Body of pancreas (tissue), 4 donors: ENCODE results near the gene RASA3. TPM values are rescaled to one million over a fixed set of nuclear protein-coding genes. Genes with fewer than 3 reads are reported as not detected.

ENCODE experiments used
- ATAC-seq: fragments of 150-250 bp; one replicate; pipeline ENCODE4 v1.9.1; 2016
- DNase-seq, 4 donors: peaks; one replicate each; pipeline ENCODE4 v3.0.0-alpha.2; 2019
- H3K27ac ChIP-seq, 4 donors: fragments of 200-600 bp; sonication (generic); 1 replicate in 3 of 4; 2 replicates in 1 of 4; pipeline versions ENCODE4 v1.5.1 to v1.6.1; 2016 to 2019; ENCODE audit warnings: mild to moderate bottlenecking in 1 of 4, mixed read lengths in 1 of 4, moderate library complexity in 1 of 4
- H3K27me3 ChIP-seq, 2 donors: fragments of 200-600 bp; sonication (generic); one replicate each; pipeline ENCODE4 v1.6.0; 2016; ENCODE audit warnings: mild to moderate bottlenecking in 1 of 2
- H3K36me3 ChIP-seq, 2 donors: fragments of 200-600 bp; sonication (generic); replicated peaks in 1 of 2; 2 replicates each; pipeline ENCODE4 v1.5.1; 2016; ENCODE audit warnings: low read depth in 2 of 2; ENCODE audit not compliant: insufficient read depth in 1 of 2
- H3K4me1 ChIP-seq: fragments of 200-600 bp; sonication (generic); one replicate; pipeline ENCODE4 v1.6.0; 2016
- H3K4me3 ChIP-seq, 2 donors: fragments of 200-600 bp; sonication (generic); 1 replicate in 1 of 2; 2 replicates in 1 of 2; pipeline ENCODE4 v1.5.1; 2016 to 2019
- H3K9me3 ChIP-seq, 3 donors: fragments of 200-600 bp; sonication (generic); 1 replicate in 2 of 3; 2 replicates in 1 of 3; pipeline ENCODE4 v1.5.1; 2016
- CTCF ChIP-seq, 7 experiments: fragments of 450-650 bp in 4 of 7; fragments of 200-600 bp in 3 of 7; sonication (generic) in 3 of 7; IDR thresholded peaks; one replicate each; pipeline ENCODE4 v1.5.1; 2016 to 2019; ENCODE audit warnings: antibody characterized with exemption in 7 of 7
- POLR2A ChIP-seq, 3 donors: fragments of 450-650 bp; IDR thresholded peaks; one replicate each; pipeline ENCODE4 v1.6.1; 2016; ENCODE audit warnings: antibody characterized with exemption in 3 of 3, mild to moderate bottlenecking in 2 of 3
- WGBS, 2 donors: methylation state at CpG; one replicate each; pipeline ENCODE4 v1.1.5; 2017; 5-methylcytosine and 5-hydroxymethylcytosine counted together
- intact Hi-C: fragments of 100-400 bp; cut with DNase I; formaldehyde crosslinking; loops from one replicate; pipeline ENCODE4 v1.15.1; 2023
- total RNA-seq, 2 donors: library from RNA; depleted of rRNA; stranded (reverse); fragments of >200 nt; gene quantifications; one replicate each; pipeline ENCODE4 v1.1.0, GENCODE V29; 2016

RASA3 gene
- total RNA-seq, 2 donors from 2014 or later, result 10.2 to 19.2 TPM

DNA sequence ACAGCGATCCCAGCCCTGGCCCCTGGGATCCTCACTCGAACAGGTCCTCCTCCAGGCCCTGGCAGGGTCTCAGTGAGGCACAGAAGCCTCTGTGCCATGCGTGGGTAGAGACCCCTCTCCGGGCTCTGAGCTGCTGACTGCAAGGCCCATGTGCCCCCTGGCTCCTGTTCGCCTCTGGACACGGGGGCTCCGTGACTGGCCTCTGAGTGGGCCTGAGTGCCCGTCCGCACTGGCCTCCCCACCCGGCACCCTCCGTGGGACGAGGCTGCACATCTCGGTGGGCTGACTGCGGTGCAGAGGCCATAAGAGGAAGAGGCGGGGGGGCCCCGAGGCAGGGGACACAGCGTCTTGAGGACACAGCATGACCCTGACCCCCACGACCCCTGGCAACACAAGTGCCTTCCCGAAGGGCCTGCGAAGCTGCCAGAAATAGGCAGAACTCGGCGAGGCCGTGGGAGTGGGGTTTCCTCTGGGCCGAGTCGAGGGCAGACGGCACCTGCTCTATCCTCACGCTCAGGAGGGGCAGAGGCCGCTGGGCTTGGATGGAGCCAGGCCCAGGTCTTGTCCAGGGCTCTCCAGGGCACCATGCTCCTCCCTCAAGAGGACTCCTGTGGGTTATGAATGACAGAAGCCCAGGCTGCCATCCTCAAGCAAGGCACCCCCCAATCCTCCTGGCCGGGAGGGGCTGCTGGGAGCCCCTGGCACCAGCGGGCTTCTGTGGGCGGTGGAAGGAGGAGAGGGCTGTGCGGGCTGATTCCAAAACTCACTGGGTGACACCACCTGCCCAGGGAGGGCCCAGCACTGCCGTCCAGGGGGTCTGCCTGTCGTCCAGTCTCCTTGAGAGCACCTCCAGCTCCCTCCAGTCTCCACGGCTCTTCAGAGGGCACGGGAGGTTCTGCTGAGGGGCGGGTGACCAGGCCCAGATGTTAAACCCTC is 52.6 kb downstream of the RASA3 start:
- TF ChIP-seq POLR2A (IDR thresholded peaks at IDR 0.05), result no peak
- no peak for TF ChIP-seq CTCF (IDR thresholded peaks at IDR 0.05)
- Histone ChIP-seq H3K36me3 (no peaks in the 10 kb centered on the region), H3K27ac (peak overlapping the region in 3 of 4 donors; percentile 43 to 72 (median 61)), H3K4me3 (no peak overlapping the region), H3K27me3 (no peaks in the 10 kb centered on the region), H3K9me3 (no peaks in the 10 kb centered on the region), H3K4me1 (peaks cover 38% of the 10 kb centered on the region)
- peak in 1 of 4 donors; percentile 8 for DNase-seq
- no peak for ATAC-seq
- WGBS, 2 donors, result 90 to 98% methylated on average over 13 to 36 of the region's 37 CpGs
- intact Hi-C loops, result no loop called here

- TF ChIP-seq POLR2A (IDR thresholded peaks at IDR 0.05) (no peak), CTCF (IDR thresholded peaks at IDR 0.05) (no peak)
- WGBS, 2 donors, result 86 to 94% methylated on average over 21 to 37 of the region's 38 CpGs
- H3K27me3 ChIP-seq, result no peaks in the 10 kb centered on the region
- H3K36me3 ChIP-seq, result no peaks in the 10 kb centered on the region
- no peak overlapping the region for H3K27ac ChIP-seq
- H3K9me3 ChIP-seq, result no peaks in the 10 kb centered on the region
- no peak for ATAC-seq
- DNase-seq, result peak in 2 of 4 donors; percentile 11 to 16
- intact Hi-C loops, result no loop called here
- no peak overlapping the region for H3K4me3 ChIP-seq
- H3K4me1 ChIP-seq, result peaks cover 38% of the 10 kb centered on the region
These were observed 53.7 kb downstream of the RASA3 start for GRCh38 chr13:114078461-114079451.

DNA sequence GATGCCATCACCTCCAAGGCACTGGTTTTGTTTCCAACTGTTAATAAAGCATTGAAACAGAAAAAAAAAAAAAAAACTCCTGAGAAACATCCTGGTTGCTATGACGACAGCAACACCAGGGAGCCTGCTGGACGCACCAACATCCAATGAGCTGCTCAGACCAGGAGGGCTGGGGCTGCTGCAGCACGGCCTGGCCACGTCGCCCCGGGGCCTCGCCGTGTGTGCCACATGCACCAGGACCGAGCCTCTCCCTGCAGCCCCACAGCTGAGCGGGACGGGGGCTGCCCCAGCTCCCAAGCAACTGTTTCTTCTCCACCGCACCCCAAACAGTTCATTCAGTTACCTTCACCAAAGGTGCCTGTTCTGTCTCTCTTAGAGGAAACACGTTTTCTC is 54.5 kb downstream of the RASA3 start:
- Histone ChIP-seq H3K27me3 (no peaks in the 10 kb centered on the region), H3K27ac (no peak overlapping the region), H3K4me3 (no peak overlapping the region), H3K36me3 (no peaks in the 10 kb centered on the region), H3K4me1 (peaks cover 34% of the 10 kb centered on the region), H3K9me3 (no peaks in the 10 kb centered on the region)
- ATAC-seq (no peak), DNase-seq (peak in 2 of 4 donors; percentile 7 to 9)
- intact Hi-C loops, result no loop called here
- WGBS, 2 donors, result 73 to 90% methylated on average over 13 of the region's 13 CpGs
- TF ChIP-seq CTCF (IDR thresholded peaks at IDR 0.05) (no peak), POLR2A (IDR thresholded peaks at IDR 0.05) (no peak)

- Histone ChIP-seq H3K4me3 (no peak overlapping the region), H3K4me1 (peaks cover 28% of the 10 kb centered on the region), H3K27ac (no peak overlapping the region), H3K36me3 (no peaks in the 10 kb centered on the region), H3K27me3 (no peaks in the 10 kb centered on the region), H3K9me3 (no peaks in the 10 kb centered on the region)
- no peak for TF ChIP-seq CTCF (IDR thresholded peaks at IDR 0.05)
- TF ChIP-seq POLR2A (IDR thresholded peaks at IDR 0.05), result no peak
- ATAC-seq (no peak), DNase-seq (no peak)
- intact Hi-C loops, result no loop called here
- WGBS, 2 donors, result 88 to 90% methylated on average over 34 of the region's 34 CpGs
These were observed 55.1 kb downstream of the RASA3 start for GRCh38 chr13:114077099-114077932.
